NCI-H2081 (cell line): ENCODE results near the gene RPRD1B.
"Not testable (repeated sequence)": the region's sequence is repeated elsewhere in the genome, so short reads cannot be mapped to it uniquely, and the experiment has no call there.

Source experiments
- DNase-seq, 2 experiments: peaks; one replicate each; lab custom pipeline; 2025; lab: John Stamatoyannopoulos, UW

The RPRD1B gene

GRCh38 chr20:38075161-38075998 is 41.8 kb downstream of the RPRD1B start:
- DNase-seq, result no peak

DNA sequence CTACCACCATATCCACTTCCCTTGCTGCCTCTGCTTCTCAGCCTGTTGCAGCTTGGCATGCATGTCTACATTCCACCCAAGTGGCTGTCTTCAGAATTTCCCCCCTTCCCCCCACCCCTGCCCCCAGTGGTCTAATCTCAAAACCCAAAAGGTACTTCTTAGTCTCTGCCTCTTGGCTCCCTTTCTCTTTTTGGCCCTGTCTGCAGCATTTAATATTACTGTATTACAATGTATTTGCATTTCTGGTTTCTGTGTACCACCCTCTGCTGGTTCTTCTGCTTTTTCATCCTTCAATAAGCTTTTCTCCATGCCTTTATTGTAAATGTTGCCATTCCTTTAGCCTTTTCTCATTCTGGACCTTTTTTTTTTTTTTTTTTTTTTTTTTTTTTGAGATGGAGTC is 43.0 kb downstream of the RPRD1B start:
- no peak for DNase-seq

- DNase-seq, result no peak
Measured at GRCh38 chr20:38078084-38078483, 44.5 kb downstream of the RPRD1B start.

- DNase-seq, result no peak
Measured at GRCh38 chr20:38079353-38079752, 45.8 kb downstream of the RPRD1B start.

DNA sequence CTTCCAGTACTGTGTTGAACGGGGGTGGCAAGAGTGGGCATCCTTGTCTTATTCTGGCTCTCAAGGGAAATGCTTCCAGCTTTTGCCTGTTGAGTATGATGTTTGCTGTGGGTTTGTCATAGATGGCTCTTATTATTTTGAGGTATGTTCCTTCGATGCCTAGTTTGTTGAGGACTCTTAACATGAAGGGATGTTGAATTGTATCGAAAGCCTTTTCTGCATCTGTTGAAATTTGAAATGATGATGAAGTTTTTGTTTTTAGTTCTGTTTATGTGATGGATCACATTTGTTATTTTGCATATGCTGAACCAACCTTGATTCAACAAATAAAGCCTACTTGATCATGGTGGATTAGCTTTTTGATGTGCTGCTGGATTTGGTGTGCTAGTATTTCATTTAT is 48.0 kb downstream of the RPRD1B start:
- no peak for DNase-seq

DNA sequence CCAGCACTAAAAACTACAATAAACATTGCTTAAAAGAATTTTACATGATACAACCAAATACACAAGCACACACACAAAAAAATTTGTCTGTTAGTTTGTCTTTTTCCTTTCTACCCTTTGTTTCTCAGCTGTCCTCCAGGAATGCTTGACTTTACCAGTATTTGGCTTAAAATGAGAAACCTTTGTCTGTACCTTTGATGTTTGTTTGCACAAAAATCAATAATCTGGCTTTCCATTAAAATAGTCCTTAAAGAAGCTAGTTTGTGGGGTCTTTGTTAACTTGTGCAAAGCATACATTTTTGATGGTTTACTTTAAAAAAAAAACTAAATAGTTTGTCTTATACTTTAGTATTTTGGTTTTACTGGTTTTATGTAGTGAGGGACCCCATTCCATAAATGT is 49.3 kb downstream of the RPRD1B start:
- DNase-seq, result no peak

DNA sequence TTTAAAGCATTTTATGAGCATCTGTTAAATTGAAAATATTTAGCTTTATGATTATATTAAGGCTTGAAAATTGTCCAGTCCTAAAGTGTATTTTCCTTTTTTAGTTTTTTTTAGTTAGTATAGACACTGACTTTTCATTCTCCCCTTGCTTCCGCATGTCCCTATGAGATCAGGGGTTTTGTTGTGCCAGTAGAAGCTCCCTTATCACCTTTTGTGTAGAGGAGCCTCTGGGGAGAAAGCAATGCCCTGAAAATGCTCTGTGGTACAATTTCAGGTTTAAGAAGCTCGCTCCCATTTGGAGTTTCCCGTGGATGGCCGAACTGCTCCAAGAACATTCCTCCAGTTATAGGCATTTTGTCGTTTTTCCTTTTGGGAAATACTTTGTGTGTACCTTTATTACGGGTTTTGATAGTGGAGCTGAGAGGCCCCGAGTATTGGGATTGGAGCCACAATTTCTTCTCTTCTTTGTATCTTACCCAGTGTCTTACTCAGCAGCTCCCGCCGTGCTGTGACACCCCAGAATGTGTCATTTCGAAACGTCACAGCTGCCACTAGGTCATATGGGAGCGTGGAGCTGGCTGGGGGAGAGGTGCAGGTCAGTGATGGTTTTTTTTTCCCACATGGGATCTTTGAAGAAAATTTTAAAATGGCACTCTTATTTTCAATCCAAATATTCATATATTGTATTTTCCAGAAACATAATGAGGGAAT is 49.9 kb downstream of the RPRD1B start:
- no peak for DNase-seq

DNA sequence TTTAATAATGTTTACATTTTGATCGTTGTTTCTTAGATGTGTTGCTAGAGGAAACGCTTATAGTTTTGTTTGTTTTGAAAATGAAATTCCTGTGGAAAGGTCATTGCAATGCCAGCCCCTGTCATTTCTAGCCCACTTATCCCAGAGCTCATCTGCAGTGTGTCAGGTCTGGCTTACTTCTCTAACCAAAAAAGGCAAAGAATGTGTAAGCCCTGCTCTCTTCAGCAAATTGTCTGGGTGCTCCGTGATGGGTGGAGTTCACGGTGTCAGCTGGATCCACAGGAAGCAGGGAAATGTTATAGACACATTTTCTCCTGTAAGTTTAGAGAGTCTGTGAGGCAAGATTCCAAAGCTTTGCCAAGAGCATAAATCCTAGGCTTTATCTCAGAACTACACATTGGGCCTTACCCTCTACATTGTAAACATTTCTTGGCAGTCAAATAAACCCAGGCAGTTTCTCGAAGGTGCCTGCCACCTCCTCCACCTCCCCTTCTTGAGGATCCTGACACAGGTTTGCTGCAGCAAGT is 50.9 kb downstream of the RPRD1B start:
- DNase-seq, result no peak

- DNase-seq, result no peak
Measured at GRCh38 chr20:38085026-38085425, 51.5 kb downstream of the RPRD1B start.

GRCh38 chr20:38089500-38089899 is 56.0 kb downstream of the RPRD1B start:
- no peak for DNase-seq

- no peak for DNase-seq
Measured at GRCh38 chr20:38090061-38090460, 56.5 kb downstream of the RPRD1B start.

GRCh38 chr20:38091441-38092216 is 58.1 kb downstream of the RPRD1B start:
- no peak for DNase-seq

GRCh38 chr20:38092260-38092857 is 58.8 kb downstream of the RPRD1B start:
- DNase-seq, result no peak

- DNase-seq, result no peak
Measured at GRCh38 chr20:38092915-38093314, 59.4 kb downstream of the RPRD1B start.

- no peak for DNase-seq
Measured at GRCh38 chr20:38093641-38094077, 60.1 kb downstream of the RPRD1B start.

GRCh38 chr20:38094373-38094891 is 60.9 kb downstream of the RPRD1B start:
- no peak for DNase-seq

DNA sequence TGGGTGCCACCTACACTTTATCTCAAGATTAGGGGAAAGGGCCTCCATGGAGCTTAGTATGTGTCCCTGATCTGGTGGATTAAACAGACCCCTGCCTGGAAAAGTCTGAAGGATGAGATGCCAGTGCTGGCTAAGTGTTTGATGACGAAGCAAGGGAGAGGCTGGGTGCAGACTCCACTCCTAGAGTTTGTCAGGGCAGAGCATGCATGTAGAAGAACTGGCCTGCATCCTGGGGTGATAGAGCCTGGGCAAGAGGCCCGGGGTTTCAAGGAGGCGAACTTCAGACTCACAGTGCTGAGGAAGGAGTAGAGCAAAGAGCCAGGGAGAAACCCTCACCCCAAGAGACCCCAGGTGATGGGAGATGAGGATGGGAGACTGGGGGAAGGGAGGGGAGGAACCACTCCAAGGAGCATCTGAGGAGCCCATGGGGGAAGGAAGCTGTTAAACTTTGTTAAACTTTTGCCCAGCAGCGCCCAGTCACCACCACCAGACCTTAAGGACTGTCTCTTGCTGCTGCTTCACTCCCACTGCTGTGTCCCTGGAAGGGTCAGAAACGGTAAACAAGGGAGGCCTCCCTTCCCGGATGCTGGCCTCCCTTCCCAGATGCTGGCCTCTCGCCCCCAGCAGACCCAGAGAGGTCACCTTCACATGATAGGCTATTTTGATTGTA is 61.6 kb downstream of the RPRD1B start:
- no peak for DNase-seq

DNA sequence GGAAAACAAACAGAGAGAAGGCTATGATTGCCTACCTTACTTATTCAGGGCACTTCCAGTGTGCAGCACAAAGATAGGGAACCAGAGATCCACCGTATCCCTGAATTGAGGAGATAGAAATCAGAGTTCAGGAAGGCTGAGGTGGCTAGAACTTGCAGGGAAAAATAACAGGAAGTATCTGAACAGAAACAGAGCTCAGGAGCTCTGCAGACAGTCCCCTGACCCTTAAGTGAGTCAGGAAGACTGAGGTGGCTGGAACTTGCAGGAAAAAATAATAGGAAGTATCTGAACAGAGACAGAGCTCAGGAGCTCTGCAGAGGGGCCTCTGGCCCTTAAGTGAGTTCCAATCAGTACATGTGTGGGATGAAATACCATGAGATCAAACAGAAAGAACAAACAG is 65.4 kb downstream of the RPRD1B start:
- DNase-seq, result no peak

DNA sequence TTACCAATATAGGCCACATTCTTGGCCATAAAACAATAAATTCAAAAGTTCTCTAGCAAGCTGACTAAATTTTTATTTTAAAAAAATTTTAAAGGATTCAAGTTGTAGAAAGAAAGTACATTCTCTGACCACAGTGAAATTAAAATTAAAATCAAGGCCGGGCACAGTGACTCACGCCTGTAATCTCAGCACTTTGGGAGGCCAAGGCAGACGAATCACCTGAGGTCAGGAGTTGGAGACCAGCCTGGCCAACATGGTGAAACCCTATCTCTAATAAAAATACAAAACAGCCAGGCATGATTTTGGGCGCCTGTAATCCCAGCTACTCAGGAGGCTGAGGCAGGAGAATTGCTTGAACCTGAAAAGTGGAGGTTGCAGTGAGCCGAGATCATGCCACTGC is 68.7 kb downstream of the RPRD1B start:
- not testable (repeated sequence) for DNase-seq

GRCh38 chr20:38104285-38104684 is 70.7 kb downstream of the RPRD1B start:
- DNase-seq, result no peak

DNA sequence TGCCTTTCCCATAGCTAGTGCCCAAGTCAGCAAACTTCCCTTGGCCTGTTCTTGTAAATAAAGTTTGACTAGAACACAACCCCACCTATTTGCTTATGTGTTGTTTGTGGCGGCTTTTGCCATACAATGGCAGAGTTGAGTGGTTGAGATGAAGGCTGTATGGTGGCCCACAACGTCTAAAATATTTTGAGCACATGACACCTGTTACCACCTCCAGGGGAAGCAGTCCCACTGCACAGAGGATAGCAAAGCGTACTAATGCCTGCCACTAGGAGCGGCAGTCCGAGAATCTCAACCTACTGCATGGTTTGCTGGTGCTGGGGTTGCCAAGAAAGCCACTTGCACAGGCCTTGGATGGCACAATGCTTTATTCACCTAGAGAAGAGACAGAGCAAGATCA is 72.9 kb downstream of the RPRD1B start:
- no peak for DNase-seq
